LNCaP clone FGC (cell line): ENCODE measurements around the gene UGT8.

Experiments used
- DNase-seq: peaks from one replicate; pipeline ENCODE4 v3.0.0-alpha.2; 2011; ENCODE audit warnings: low read depth
- H3K4me3 ChIP-seq: 2 replicates; pipeline ENCODE4 v1.5.1; 2011; ENCODE audit warnings: mild to moderate bottlenecking, low read depth, low read length, control low read depth
- TF ChIP-seq, protein P1 (sequence below): IDR thresholded peaks from 2 replicates; pipeline ENCODE4 v1.5.1; 2012; ENCODE audit warnings: mild to moderate bottlenecking; ENCODE audit not compliant: control insufficient read depth, insufficient read depth; ENCODE audit errors: extremely low read depth

UGT8 gene

GRCh38 chr4:114595921-114596320 is 2.7 kb upstream of the UGT8 start:
- H3K4me3 ChIP-seq = no peak overlapping the region
- no peak for DNase-seq
- TF ChIP-seq, protein P1, sequence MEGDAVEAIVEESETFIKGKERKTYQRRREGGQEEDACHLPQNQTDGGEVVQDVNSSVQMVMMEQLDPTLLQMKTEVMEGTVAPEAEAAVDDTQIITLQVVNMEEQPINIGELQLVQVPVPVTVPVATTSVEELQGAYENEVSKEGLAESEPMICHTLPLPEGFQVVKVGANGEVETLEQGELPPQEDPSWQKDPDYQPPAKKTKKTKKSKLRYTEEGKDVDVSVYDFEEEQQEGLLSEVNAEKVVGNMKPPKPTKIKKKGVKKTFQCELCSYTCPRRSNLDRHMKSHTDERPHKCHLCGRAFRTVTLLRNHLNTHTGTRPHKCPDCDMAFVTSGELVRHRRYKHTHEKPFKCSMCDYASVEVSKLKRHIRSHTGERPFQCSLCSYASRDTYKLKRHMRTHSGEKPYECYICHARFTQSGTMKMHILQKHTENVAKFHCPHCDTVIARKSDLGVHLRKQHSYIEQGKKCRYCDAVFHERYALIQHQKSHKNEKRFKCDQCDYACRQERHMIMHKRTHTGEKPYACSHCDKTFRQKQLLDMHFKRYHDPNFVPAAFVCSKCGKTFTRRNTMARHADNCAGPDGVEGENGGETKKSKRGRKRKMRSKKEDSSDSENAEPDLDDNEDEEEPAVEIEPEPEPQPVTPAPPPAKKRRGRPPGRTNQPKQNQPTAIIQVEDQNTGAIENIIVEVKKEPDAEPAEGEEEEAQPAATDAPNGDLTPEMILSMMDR = no peak

DNA sequence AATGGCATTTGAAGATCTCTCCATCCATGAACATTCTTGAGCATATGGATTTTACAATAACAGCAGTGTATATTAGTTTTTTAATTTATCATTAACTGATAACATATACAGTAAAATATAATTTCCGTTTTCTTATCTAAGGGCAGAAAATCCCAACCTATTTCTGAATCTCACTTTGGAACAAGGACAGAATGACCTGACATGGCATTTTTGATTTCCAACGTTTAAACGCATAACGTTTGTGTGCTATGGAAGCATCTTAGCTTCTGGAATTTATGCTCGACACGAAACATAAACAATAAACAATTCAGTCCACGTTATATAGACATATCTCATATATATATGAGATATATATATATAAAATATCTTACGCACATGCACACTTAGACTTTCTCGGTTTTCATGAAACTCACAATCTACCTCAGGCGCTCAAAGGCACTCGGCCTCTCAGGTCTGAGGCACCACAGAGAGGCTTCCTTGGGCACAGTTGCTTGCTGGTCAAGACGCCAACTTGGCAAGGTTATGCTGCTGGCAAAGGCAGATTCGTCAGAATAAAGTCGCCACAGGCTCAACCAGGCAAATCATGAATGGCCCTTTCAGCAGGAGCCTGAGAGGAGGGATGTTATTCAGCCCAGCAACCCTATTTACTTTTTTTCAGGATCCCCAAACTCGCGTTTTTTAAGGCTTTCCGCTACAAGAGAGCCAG is 1.0 kb upstream of the UGT8 start:
- TF ChIP-seq, protein P1 = no peak
- DNase-seq = no peak
- H3K4me3 ChIP-seq = peak overlapping the region; percentile 45; the same call in 1 of the 2 replicates

- no peak overlapping the region for H3K4me3 ChIP-seq
- TF ChIP-seq, protein P1 = no peak
- DNase-seq = no peak
These were observed 760 bp downstream of the UGT8 start for GRCh38 chr4:114599231-114599902.

- DNase-seq = no peak
- no peak overlapping the region for H3K4me3 ChIP-seq
- TF ChIP-seq, protein P1 = no peak
These were observed 1.4 kb downstream of the UGT8 start for GRCh38 chr4:114599903-114600552.

GRCh38 chr4:114600672-114601071 is 2.1 kb downstream of the UGT8 start:
- no peak for DNase-seq
- TF ChIP-seq, protein P1 = no peak
- no peak overlapping the region for H3K4me3 ChIP-seq

- no peak for DNase-seq
- TF ChIP-seq, protein P1 = no peak
- H3K4me3 ChIP-seq = no peak overlapping the region
These were observed 2.9 kb downstream of the UGT8 start for GRCh38 chr4:114601304-114602052.
